K562 (cell line): Measurements from ENCODE around the gene KLHL18. TPM values are rescaled to one million over a fixed set of nuclear protein-coding genes. Genes with fewer than 3 reads are reported as not detected.

ENCODE experiments used
- CBFA2T2 ChIP-seq: fragments of 450-650 bp; conservative IDR thresholded peaks from 2 replicates; pipeline ENCODE4 v1.6.1; 2017; ENCODE audit warnings: mild to moderate bottlenecking
- CEBPB ChIP-seq: fragments of 450-650 bp; IDR thresholded peaks from 2 replicates; pipeline ENCODE4 v1.6.1; 2016; ENCODE audit warnings: missing genetic modification characterization, missing compliant biosample characterization
- FIP1L1 ChIP-seq: fragments of 200-400 bp; formaldehyde crosslinking; IDR thresholded peaks from 2 replicates; pipeline ENCODE4 v1.6.1; 2018; ENCODE audit warnings: mild to moderate bottlenecking, low read depth, low read length; ENCODE audit not compliant: poor library complexity, severe bottlenecking
- FOXK1 ChIP-seq: sonication (generic); formaldehyde crosslinking; IDR thresholded peaks from 2 replicates; pipeline ENCODE4 v1.8.0; 2022; ENCODE audit warnings: missing genetic modification reagents, mild to moderate bottlenecking, borderline replicate concordance
- GATA2 ChIP-seq: sonication (generic); formaldehyde crosslinking; IDR thresholded peaks from 2 replicates; pipeline ENCODE4 v1.4.0; 2020; ENCODE audit warnings: mild to moderate bottlenecking, missing genetic modification reagents
- JUND ChIP-seq, 2 experiments: IDR thresholded peaks; 2 replicates in 1 of 2; 3 replicates in 1 of 2; pipeline ENCODE4 v1.6.1; 2011; ENCODE audit warnings: borderline replicate concordance in 2 of 2, low read depth in 2 of 2, low read length in 2 of 2, improper control_type of control experiment in 1 of 2, missing biosample characterization in 1 of 2, missing genetic modification characterization in 1 of 2, missing genetic modification reagents in 1 of 2
- KLF6 ChIP-seq: fragments of 250-450 bp; sonication (Bioruptor Pico); IDR thresholded peaks from 2 replicates; pipeline ENCODE4 v1.4.0; 2020; ENCODE audit warnings: mild to moderate bottlenecking, moderate library complexity, borderline replicate concordance
- MAZ ChIP-seq, 2 experiments: fragments of 450-650 bp in 1 of 2; sonication (generic) in 1 of 2; formaldehyde crosslinking; IDR thresholded peaks in 1 of 2; conservative IDR thresholded peaks in 1 of 2; 2 replicates each; pipeline versions ENCODE4 v1.4.0 to v1.5.0; 2020; ENCODE audit warnings: mild to moderate bottlenecking in 1 of 2, missing genetic modification reagents in 1 of 2
- NUFIP1 ChIP-seq: fragments of 450-650 bp; IDR thresholded peaks from 2 replicates; pipeline ENCODE4 v1.6.1; 2018; ENCODE audit not compliant: partially characterized antibody
- POLR2H ChIP-seq: IDR thresholded peaks from 2 replicates; pipeline ENCODE4 v1.6.1; 2016; ENCODE audit warnings: missing genetic modification characterization, low read depth, mild to moderate bottlenecking, control low read depth, missing compliant biosample characterization, moderate library complexity
- SIN3B ChIP-seq: fragments of 450-650 bp; IDR thresholded peaks from 2 replicates; pipeline ENCODE4 v1.6.1; 2017; ENCODE audit warnings: low read depth, mild to moderate bottlenecking, moderate library complexity
- TEAD1 ChIP-seq, 2 experiments: fragments of 450-650 bp in 1 of 2; sonication (generic) in 1 of 2; formaldehyde crosslinking; IDR thresholded peaks; 2 replicates each; pipeline versions ENCODE4 v1.4.0 to v1.8.0; 2020 to 2022; ENCODE audit warnings: mild to moderate bottlenecking in 2 of 2, missing genetic modification reagents in 1 of 2
- TFAP4 ChIP-seq: sonication (generic); formaldehyde crosslinking; IDR thresholded peaks from 2 replicates; pipeline ENCODE4 v1.8.0; 2022; ENCODE audit warnings: missing genetic modification reagents, mild to moderate bottlenecking, moderate library complexity, borderline replicate concordance
- TRIM24 ChIP-seq, 2 experiments: fragments of 450-650 bp; IDR thresholded peaks; 2 replicates each; pipeline ENCODE4 v1.6.1; 2016
- ZNF143 ChIP-seq: sonication (generic); formaldehyde crosslinking; IDR thresholded peaks from 2 replicates; pipeline ENCODE4 v1.9.0; 2022; ENCODE audit warnings: mild to moderate bottlenecking, missing genetic modification reagents
- ZNF41 ChIP-seq: fragments of 250-450 bp; sonication (Bioruptor Pico); conservative IDR thresholded peaks from 2 replicates; pipeline ENCODE4 v1.4.0; 2020; ENCODE audit warnings: mild to moderate bottlenecking
- polyA plus RNA-seq, 8 experiments: library from polyadenylated mRNA; depleted of rRNA in 4 of 8; stranded (reverse) in 5 of 8; unstranded in 3 of 8; fragments of >200 nt; fragmentation: Nextera tagmentation in 2 of 8; fragmentation: Illumina TruSeq in 1 of 8; extraction: Ambion mirVana in 2 of 8; extraction: Trizol in 1 of 8; gene quantifications; 2 replicates each; pipeline versions ENCODE4 v1.2.1 to v1.2.3, GENCODE V29; 2011 to 2014; ENCODE audit warnings: inconsistent platforms in 1 of 8, missing spikeins in 1 of 8
- total RNA-seq, 7 experiments: library from RNA; depleted of rRNA in 6 of 7; stranded (reverse); fragments of >200 nt in 6 of 7; fragmentation: Illumina TruSeq in 2 of 7; extraction: Trizol in 2 of 7; gene quantifications; 2 replicates each; pipeline versions ENCODE4 v1.2.1 to v1.2.3, GENCODE V29; 2011 to 2021; ENCODE audit warnings: low replicate concordance in 1 of 7
- TF ChIP-seq, protein P1 (sequence below): fragments of 450-650 bp; IDR thresholded peaks from 2 replicates; pipeline ENCODE4 v1.6.1; 2016; ENCODE audit warnings: low read depth, mild to moderate bottlenecking, moderate library complexity
- TF ChIP-seq, protein P2 (sequence below): fragments of 450-650 bp; IDR thresholded peaks from 2 replicates; pipeline ENCODE4 v1.6.1; 2016; ENCODE audit warnings: borderline replicate concordance
- TF ChIP-seq, protein P3 (sequence below): IDR thresholded peaks from 2 replicates; pipeline ENCODE4 v1.6.1; 2016; ENCODE audit warnings: missing genetic modification characterization, missing compliant biosample characterization
- TF ChIP-seq, protein P4 (sequence below): fragments of 250-450 bp; sonication (Bioruptor Pico); IDR thresholded peaks from 2 replicates; pipeline ENCODE4 v1.5.0; 2021

Gene KLHL18
- total and polyA plus RNA-seq, 9 of the 15 experiments (the other 6 are each of a cell fraction or from before 2014, with no cell fraction given) = 26.7 to 97.5 (median 48.7) TPM

- TF ChIP-seq, protein P1, sequence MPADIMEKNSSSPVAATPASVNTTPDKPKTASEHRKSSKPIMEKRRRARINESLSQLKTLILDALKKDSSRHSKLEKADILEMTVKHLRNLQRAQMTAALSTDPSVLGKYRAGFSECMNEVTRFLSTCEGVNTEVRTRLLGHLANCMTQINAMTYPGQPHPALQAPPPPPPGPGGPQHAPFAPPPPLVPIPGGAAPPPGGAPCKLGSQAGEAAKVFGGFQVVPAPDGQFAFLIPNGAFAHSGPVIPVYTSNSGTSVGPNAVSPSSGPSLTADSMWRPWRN = peak; percentile 31; the same call in 1 of the 2 replicates
- TF ChIP-seq POLR2H (tag) = peak; percentile 82
- TF ChIP-seq NUFIP1 = no peak
- peak; percentile 92 to 93 for TF ChIP-seq MAZ (CRISPR knock-in tag; conservative IDR thresholded peaks at IDR 0.05 in 1 of 2, IDR thresholded peaks at IDR 0.05 in 1 of 2)
- TF ChIP-seq FOXK1 (CRISPR knock-in tag) = peak; percentile 79
- no peak for TF ChIP-seq CEBPB (tag)
- peak; percentile 27; the same call in 1 of the 2 replicates for TF ChIP-seq SIN3B
- peak; percentile 37; the same call in 1 of the 2 replicates for TF ChIP-seq CBFA2T2
- TF ChIP-seq TRIM24 (IDR thresholded peaks at IDR 0.05) = peak in 1 of 2 experiments; percentile 62; a peak in 2 of 4 replicates
- peak; percentile 38; the same call in 1 of the 2 replicates for TF ChIP-seq ZNF41
- TF ChIP-seq ZNF143 (CRISPR knock-in tag) = peak; percentile 77
- TF ChIP-seq, protein P2, sequence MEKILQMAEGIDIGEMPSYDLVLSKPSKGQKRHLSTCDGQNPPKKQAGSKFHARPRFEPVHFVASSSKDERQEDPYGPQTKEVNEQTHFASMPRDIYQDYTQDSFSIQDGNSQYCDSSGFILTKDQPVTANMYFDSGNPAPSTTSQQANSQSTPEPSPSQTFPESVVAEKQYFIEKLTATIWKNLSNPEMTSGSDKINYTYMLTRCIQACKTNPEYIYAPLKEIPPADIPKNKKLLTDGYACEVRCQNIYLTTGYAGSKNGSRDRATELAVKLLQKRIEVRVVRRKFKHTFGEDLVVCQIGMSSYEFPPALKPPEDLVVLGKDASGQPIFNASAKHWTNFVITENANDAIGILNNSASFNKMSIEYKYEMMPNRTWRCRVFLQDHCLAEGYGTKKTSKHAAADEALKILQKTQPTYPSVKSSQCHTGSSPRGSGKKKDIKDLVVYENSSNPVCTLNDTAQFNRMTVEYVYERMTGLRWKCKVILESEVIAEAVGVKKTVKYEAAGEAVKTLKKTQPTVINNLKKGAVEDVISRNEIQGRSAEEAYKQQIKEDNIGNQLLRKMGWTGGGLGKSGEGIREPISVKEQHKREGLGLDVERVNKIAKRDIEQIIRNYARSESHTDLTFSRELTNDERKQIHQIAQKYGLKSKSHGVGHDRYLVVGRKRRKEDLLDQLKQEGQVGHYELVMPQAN = peak; percentile 97
- TF ChIP-seq, protein P3, sequence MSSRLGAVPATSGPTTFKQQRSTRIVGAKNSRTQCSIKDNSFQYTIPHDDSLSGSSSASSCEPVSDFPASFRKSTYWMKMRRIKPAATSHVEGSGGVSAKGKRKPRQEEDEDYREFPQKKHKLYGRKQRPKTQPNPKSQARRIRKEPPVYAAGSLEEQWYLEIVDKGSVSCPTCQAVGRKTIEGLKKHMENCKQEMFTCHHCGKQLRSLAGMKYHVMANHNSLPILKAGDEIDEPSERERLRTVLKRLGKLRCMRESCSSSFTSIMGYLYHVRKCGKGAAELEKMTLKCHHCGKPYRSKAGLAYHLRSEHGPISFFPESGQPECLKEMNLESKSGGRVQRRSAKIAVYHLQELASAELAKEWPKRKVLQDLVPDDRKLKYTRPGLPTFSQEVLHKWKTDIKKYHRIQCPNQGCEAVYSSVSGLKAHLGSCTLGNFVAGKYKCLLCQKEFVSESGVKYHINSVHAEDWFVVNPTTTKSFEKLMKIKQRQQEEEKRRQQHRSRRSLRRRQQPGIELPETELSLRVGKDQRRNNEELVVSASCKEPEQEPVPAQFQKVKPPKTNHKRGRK = no peak
- TF ChIP-seq, protein P4, sequence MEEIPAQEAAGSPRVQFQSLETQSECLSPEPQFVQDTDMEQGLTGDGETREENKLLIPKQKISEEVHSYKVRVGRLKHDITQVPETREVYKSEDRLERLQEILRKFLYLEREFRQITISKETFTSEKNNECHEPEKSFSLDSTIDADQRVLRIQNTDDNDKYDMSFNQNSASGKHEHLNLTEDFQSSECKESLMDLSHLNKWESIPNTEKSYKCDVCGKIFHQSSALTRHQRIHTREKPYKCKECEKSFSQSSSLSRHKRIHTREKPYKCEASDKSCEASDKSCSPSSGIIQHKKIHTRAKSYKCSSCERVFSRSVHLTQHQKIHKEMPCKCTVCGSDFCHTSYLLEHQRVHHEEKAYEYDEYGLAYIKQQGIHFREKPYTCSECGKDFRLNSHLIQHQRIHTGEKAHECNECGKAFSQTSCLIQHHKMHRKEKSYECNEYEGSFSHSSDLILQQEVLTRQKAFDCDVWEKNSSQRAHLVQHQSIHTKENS (CRISPR knock-in tag) = no peak
- TF ChIP-seq FIP1L1 = peak; percentile 55
- TF ChIP-seq GATA2 (CRISPR knock-in tag) = no peak
- TF ChIP-seq TFAP4 (CRISPR knock-in tag) = peak; percentile 96
- no peak for TF ChIP-seq KLF6 (CRISPR knock-in tag)
- TF ChIP-seq TEAD1 (CRISPR knock-in tag; IDR thresholded peaks at IDR 0.05) = peak; percentile 71 to 74; a peak in 2 of 4 replicates
- peak; percentile 51 for TF ChIP-seq JUND (IDR thresholded peaks at IDR 0.05; ENCODE audit: borderline replicate concordance, low read depth, low read length)
- TF ChIP-seq JUND (tag; IDR thresholded peaks at IDR 0.05; ENCODE audit: borderline replicate concordance, low read depth, low read length) = no peak; the same call in 2 of the 3 replicates
These were observed 98.0 kb downstream of the KLHL18 start, which contains the start of gene PTPN23 (continued) for GRCh38 chr3:47380601-47381316.
